DMS 273 (cell line): ENCODE data around the gene MEG3.
A peak's percentile ranks its signal among the peaks of the same experiment; 100 is the strongest.

Experiments used
- DNase-seq: peaks from one replicate; lab custom pipeline; 2025; ENCODE audit not compliant: unreplicated experiment; lab: John Stamatoyannopoulos, UW

Gene MEG3

DNA sequence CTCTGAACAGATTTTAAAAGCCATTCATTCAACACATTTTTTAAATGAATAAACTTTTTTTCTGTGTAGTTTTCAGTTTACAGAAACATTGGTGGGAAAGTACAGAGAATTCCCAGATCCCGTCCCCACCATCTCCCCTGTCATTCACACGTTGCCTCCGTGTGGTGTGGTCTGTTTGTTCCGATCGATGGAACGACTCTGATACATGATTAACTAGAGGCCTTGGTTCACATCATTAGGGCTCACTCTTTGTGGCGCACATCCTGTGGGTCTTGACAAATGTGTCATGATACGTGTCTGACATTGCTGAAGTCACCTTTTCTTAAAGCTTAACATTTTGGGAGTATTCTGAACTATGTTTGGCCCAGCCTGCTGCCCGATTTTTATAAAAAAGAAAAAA lies 18.5 kb downstream of the MEG3 start:
- no peak for DNase-seq

DNA sequence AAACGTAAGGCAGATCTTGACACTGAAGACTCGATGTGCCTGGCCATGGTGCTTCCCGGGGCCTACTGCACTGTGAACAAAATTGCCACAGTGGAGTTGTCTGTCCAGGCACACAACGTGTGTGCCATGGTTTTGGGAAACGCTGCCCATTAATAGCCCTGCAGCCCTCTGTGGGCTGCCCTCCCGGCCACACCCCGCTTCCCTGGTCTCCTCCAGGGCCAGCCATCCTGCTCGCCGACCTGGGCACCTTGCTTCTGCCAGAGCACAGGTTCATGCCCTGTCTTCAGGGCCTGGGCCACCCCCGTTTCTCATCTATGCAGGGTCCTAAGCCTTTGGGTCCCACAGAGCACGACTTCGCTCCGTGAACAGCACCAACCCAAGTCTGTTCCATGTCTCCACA lies 18.9 kb downstream of the MEG3 start:
- no peak for DNase-seq

DNA sequence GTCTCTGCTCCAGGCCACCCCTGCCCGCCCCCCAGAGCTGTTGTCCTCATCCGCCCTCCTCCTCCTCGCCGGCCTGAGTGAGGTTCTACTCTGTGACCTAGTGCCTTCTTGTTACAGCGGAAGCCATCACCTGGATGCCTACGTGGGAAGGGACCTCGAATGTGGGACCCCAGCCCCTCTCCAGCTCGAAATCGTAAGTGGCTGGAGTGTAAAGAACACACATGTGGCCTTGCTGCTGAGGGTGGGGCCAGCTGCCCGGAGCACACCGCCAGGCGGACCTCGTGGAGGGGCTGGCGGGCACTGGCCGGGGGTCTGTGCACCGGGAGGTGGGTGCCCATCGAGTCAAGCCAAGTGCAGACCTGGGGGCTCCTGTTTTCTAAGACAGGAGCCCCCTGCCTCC lies 19.4 kb downstream of the MEG3 start:
- no peak for DNase-seq

DNA sequence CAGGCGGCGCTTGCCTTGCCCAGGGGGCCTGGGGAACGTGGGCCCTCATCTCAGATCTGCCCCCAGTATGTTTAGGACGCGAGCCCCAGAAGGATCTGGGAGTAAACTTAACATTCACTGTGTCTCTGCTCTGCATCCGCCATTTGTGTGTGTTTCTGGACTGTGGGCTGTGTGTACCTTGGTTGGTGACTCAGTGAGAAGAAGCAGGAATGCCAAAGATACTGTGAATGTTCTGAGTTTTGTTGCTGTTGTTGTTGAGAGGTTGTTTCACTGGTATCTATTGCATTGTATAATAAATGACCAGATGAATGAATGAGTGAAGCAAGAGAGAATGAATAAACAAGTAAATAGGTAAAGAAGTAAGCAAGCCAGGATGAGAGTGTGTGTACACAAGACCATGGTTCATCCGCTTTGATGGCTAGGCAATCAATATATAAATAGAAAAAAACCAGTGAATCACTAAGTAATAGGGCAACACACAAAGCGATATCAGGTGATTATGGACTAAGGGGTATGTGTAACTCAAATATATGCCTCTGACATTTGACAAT lies 20.5 kb downstream of the MEG3 start:
- no peak for DNase-seq

DNA sequence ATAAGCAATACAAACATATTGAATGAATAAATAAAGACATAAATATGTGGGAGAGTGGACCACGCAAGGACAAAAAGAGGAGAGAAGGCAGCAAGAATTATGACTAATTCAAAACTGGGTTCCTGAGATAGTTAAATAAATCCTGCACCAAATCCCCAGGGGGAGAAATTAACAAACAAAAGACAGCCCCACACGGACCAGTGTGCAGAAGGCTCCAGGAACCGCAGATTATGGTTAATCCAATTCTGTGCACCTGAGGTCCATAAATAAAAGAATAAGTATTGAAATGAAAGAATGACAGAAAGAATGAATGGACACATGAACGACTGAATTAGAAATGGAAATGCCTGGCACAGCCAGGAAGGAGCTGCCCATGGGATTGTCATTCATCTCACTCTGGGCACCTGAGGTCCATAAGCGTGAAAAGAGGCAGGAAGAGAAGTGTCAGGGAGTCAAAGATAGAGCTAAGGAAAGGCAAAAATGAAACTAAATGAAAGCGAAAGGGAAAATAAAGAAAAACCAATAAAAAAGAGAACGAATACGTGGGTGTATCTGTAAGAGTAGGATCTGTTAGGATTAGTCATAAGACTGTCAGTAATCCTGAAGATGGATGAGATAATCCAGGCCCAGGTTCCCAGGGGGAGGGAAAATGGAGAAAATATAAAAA lies 23.3 kb downstream of the MEG3 start:
- DNase-seq: no peak

DNA sequence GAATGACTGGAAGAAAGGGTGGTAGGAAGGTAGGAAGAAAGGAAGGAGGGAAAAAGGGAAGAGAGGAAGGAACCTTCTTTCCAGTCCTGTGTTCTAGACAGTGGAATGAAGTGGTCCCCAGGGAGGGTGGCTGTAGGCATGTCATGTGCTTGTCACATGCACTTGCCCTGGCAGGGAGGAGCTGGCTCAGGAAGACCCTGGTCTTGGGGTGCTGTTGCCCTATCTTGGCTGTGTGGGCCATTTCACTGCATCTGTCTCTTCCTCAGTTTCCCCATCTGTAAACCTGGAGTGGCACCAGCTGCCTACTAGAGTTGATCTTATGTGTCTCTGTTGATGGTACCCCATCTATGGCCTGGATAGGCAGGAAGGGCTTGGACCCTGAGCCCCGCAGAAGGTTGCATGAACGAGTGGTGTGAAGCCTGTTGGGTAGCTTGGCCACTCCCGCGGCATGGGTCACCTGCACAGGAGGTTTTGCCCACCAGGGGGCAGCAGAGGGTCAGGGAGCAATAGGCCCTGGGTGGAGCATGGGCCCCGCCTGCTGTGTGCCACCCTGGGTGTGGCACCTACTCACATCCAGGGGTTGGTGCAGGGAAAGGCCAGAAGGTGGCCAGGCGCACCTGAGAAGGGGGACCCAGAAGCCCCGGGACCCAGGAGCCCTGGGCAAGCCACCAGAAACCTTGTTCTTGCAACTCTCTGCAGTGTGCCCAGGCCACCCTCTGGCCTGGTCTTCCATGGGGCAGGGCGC lies 25.1 kb downstream of the MEG3 start:
- peak; percentile 78 for DNase-seq

DNA sequence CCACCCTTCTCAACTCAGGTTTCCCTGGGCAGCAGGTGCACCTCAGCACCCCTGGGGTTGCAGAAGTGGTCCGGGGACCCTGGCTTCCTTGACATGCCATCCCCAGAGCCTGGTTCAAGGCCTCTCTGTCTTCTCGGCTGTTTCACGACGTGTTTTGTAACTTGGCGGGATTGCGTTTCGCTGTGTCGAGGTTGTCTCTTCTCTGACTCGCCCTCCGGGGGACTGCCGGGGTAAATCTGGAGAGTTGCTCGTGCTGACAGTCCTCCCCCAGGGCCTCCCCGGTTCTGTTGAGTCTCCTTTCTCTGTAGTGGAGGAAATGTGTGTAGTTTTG lies 25.6 kb downstream of the MEG3 start:
- DNase-seq: no peak

DNA sequence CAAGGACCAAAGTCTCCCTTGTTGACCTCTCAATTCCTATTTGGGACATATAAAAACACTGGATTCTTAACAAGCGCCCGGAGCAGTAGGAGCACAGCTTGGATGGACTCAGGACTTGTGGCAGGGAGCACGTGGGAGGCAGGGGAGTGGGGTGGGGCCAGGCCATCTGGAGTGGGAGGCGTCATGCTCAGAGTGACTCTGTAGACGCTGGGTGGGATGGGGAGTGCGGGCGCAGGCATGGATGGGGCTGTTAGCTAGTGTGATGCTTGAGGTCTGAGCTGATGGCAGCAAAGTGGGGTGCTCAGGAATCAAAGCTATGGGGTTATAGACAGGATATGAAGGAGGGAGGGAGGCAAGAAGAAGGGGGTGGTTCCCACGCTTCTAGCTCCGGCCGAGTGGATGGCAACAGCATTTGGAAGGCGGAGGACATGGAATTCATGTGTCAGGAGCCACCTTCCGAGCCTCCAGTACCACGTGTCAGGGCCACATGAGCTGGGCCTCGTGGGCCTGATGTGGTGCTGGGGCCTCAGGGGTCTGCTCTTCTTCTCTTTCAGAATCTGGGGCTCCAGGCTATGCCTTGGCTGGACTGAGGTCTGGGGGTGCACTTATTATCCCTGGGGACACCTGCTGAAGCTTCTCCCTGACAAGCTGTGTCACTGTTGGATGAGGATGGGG lies 26.2 kb downstream of the MEG3 start:
- no peak for DNase-seq

DNA sequence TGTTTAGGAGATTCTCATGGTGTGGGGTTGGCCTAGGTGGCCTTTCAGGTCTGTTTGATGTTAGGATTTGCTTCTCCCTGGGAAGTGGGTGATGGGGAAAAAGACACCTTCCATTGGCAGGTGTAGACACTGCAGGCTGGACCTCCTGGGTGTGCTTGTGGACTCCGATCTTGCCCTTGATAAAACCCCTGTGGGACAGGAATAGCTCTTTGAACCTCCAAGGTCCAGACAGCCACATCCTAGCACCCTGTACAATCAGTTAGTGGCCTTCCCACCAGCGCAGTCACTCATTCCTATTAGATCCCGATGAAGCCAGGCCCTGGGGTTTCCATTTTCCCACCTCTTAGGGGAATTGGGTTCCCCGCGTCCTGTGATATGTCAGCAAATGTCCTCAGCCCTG lies 28.5 kb downstream of the MEG3 start:
- DNase-seq: no peak

DNA sequence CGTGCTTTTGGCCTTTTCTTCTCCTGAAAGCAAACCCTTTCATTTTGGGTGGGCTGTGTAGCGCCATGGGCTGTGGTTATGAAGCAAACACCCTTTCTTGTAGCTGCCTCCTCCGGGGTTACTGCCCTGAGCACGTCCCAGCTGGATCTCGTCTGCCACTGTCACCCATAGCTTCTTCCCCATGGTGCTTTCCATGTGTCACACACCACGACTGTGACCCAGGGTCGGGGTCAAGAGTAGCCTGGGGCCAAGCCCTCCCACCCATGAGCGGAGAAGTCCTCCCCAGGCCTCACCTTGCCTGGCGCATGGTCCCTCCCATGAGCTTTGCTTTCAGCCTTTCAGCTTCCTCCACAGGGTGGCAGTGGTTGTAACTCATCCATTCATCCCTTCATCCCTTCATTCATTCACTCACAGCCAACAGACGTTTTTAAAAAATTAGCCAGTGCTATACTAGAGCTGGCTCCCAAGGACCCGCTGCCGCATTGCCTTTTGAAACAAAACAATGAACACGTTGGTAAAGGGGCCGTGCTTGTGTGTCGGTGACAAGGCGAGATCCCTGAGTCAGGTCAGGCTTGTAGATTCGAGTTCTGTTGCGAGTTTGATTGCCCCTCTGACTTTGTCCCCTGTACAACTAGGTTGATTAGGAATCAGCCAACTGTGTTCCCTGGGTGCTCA lies 29.5 kb downstream of the MEG3 start:
- DNase-seq: no peak

DNA sequence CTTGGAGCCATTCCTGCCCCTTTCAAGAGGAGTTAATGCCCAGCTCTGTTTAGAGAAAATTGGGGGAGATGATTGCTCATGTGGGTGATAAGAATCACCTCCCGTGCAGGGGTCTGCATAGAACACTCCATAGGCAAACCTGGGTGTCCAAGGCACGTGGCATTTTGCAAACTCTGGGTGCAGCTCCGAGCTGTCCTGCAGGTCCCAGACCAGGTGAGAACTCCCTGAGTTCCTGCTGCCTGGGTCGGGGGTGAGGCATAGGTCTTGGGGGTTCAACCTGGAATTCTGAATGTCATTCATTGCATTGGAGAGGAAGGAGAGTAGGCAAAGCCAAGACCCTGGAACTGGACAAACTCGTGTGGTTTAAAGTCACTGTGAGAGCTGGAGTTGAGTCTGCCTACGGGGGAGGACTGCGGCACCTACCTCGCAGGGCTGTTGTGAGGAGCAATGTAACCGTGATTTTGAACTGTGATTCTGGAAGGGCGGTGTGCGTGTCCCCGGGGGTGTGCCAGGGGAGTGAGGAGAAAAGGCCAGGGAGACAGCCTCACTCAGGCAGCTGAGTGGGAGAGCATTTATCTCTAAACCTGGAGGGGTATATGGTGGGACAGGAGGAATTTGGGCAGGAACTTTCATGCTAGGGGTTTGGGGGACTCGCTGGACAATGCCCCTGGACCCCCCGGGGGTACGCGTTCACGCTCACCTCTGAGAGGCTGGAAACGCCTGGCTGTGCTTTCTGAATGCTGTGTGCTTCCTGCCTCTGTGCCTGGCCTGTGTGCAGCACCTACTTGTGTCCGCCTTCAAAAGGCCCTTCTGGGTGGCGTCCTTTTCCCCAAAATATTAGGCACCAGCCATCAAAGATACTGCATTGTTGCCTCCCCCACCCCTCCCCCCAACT lies 30.4 kb downstream of the MEG3 start:
- DNase-seq: no peak

DNA sequence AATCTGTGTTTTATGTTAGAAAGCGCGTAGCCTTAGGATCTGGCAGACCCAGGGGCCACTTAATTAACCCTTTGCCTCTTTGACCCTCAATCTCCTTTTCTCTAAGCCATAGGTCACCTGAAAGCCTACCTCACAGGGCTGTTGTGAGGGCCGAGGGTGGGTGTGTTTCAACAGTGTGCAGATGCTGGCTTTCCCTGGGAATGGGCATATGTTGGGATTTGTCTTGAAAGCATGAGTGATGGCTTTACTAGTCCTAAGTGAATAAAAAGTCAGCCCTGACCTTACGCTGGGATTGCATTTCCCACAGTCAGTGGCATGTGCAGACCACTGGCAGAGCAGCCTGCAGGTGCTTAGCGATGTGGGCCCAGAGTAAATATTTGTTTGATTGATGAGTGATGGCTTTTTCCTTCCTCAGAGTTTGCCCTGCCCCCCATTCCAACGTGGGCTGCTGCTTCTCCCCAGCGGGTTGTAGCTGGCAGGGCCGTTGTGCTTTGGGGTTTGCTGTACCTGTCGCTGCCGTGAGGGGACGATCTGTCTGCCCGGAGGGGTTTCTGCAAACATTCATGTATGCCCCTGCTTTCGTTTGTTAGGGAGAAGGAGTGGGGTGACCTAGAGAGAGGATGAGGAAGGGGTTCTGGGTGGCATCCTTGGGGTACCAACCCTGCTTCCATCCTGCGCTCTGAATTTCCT lies 31.5 kb downstream of the MEG3 start:
- DNase-seq: no peak

DNA sequence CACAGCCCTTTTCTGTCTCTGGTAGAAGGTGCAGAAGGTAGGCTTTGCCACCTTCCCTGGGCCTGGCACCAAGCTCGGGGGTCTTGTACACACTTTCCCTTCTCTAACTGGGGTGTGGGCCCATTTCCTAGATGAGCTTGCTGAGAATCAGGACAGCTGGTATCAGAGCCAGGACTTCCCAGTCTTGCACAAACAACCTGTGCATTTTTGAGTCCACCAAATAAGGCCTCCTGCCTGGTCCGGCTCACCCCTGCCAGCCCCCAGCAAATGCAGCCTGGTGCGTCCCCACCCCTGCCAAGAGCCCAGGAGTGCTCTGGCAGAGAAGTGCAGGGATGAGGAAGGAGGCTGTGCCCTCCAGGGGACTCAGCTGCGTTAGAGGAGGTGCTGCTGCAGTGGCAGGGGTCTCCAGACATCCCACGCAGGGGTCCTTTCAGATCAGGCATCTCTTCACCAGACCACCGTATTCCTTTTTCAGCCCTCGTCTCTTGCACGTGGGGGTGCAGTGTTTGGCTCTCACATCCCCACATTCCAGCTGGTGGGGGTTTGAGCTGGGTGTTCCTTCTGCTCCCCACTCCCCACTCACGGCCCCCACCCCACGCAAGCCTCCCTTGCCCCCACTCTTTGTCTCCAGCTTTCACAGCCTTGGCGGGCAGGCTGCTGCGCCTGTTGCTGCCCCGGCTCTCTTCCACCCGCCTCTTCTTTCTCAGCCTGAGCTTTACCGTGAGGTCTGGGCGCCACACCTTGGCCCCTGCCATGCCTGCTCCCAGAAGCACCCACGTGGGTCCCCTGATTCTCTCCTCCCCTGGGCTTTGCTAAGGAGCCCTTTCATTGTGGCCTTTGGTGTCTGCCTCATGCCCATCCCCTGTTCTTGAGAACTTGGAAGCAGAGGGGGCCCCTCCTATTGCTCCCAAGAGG lies 32.3 kb downstream of the MEG3 start:
- DNase-seq: no peak

DNA sequence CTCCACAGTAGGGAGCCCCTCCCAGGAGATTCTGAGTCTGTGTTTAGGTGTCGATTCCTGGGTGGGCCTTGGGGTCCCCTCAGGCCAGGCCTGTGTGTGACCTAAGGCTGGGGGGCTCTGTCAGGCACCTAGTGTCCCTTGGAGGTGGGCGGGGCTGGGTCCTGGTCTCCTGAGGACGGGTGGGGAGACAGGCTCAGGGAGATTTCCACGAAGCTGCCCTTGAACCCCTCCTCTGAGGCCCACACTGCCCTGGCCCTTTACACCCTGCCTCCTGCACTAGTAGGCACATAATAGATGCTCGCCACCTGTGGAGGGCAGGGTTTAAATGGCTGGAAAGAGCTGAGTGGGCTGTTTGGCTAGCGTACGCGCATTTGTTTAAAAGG lies 32.9 kb downstream of the MEG3 start:
- no peak for DNase-seq

DNA sequence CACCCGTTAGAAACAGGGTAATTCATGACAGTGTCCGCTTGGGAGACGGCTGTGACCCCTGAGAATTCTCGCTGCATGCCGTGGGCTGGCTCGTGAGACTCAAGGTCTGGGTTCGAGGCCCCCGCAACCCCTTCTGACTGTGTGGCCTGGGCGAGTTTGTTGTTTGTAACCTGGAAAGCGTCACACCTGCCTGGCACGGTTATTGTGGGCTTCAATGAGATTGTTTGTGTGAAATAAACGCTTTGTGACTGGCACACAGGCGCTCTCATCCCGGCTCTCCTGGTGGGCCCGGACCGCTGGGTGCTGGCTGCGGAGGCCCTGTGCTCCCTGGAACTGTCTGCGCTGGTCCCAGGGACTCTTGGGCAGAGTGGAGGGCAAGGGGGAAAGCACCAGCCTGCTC lies 33.9 kb downstream of the MEG3 start:
- no peak for DNase-seq

DNA sequence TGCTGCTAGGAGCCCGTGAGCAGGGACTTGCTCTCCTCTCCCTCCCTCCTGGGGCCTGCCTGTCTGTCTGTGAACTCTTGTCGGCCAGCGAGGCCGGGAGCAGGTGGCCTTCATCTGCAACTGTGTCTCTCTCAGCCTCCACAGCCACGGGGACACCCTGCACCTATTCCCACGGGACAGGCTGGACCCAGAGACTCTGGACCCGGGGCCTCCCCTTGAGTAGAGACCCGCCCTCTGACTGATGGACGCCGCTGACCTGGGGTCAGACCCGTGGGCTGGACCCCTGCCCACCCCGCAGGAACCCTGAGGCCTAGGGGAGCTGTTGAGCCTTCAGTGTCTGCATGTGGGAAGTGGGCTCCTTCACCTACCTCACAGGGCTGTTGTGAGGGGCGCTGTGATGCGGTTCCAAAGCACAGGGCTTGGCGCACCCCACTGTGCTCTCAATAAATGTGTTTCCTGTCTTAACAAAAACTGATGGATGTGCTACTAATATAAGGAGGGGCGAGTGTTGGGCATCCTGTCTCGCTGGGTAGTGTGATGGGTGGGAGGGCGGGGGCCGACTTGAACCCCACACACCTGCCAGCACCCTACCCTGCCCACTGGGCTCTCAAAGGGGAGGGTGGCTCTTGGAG lies 34.8 kb downstream of the MEG3 start:
- no peak for DNase-seq

DNA sequence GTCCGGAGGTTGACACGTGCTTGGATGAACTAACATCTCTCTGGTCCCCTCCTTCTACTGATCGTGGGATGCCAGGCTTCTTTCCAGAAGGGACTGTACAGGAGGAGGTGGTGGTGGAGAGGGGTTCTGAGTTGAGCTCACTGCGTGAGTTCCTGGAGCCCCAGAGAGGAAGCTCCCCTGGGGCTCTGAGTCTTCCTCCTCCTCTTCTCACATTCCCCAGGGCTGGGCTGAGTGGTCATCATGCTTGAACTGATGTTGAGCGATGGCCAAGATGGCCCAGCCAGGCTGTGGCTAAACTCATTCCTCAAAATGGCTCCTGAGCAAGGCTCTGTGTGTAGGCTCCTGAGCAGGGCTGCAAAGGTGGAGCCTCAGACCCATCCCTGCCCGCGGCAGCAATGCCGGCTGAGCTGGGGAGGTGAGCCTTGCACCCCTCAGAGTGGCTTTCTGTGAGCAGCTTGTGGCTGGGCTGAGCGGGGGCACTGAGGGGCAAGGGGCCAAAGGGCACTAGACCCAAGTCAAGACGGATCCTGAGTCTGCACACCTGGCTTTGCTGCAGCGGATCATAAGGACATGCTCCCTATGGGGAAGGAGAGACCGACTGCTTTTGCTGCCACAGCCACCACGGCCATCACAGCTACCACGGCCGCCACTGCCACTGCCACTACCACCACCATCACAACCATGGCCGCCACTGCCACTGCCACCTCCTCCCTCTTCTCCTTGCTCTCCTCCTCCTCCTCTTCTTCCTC lies 35.4 kb downstream of the MEG3 start:
- DNase-seq: no peak

DNA sequence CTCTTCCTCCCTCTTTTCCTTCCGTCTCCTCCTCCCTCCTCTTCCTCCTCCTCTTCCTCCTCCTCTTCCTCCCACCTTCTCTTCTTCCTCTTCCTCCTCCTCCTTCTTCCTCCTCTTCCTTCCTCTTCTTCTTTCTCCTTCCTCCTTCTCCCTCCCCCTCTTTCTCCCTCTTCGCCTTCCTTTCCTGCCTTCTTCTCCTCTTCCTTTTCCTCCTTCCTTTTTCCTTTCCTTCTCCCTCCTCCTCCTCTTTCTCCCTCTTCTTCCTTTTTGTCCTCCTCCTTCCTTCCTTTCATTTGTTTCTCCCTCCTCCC lies 36.0 kb downstream of the MEG3 start:
- DNase-seq: no peak
